GM19468 (cell line): ENCODE data around the gene OTOG.

Experiments used
- ATAC-seq: cut with Tn5 transposase; IDR thresholded peaks from one replicate; pipeline ENCODE4 v1.9.1; 2021; ENCODE audit warnings: mild to moderate bottlenecking, moderate library complexity, moderate number of reproducible peaks; ENCODE audit not compliant: unreplicated experiment; ENCODE audit errors: extremely low read depth

OTOG gene

DNA sequence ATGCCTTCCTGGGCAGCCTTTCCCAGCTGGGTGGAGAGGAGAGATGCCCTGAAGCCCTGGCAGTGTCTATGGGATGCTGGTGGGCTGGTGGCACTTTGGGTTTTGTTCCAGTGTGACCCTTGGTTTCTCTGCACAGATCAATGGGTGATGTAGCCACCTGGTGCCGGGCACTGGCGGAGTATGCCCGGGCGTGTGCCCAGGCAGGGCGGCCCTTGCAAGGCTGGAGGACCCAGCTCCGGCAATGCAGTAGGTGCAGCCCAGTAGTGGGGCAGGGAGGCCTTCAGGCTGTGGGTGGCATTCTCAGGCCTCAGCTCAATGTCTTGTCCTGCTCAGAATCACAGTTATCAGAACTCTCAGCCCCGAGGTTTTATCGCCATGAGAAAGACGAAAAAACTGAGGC is 11.9 kb downstream of the OTOG start:
- ATAC-seq, result no peak

- no peak for ATAC-seq
Observed at GRCh38 chr11:17559341-17560087, 12.5 kb downstream of the OTOG start.

- ATAC-seq, result no peak
Observed at GRCh38 chr11:17560281-17561110, 13.4 kb downstream of the OTOG start.

- ATAC-seq, result no peak
Observed at GRCh38 chr11:17561111-17561415, 14.0 kb downstream of the OTOG start.

- ATAC-seq, result no peak
Observed at GRCh38 chr11:17561526-17561925, 14.5 kb downstream of the OTOG start.

DNA sequence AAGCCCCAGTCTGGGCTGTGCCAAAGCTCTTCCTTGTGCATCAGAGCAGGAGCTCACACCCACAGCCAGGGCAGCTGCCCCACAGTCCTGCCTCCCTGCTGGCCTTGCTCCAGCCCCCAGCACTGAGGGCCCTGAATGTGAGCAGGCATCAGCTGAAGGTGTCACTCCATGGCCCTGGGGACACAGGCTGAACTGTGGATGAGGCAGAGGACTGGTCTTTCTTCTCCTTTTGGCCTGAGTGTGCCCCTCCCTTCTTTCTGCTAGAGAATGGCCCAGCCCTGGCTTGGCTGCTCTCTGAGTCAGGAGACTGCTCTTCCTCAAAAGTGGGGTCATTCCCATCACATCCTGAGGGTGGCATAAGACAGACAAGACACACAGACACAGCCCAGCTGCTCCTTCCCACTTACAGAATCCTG is 16.2 kb downstream of the OTOG start:
- ATAC-seq, result no peak

GRCh38 chr11:17563961-17564686 is 17.1 kb downstream of the OTOG start:
- no peak for ATAC-seq

GRCh38 chr11:17564687-17565042 is 17.6 kb downstream of the OTOG start:
- no peak for ATAC-seq

DNA sequence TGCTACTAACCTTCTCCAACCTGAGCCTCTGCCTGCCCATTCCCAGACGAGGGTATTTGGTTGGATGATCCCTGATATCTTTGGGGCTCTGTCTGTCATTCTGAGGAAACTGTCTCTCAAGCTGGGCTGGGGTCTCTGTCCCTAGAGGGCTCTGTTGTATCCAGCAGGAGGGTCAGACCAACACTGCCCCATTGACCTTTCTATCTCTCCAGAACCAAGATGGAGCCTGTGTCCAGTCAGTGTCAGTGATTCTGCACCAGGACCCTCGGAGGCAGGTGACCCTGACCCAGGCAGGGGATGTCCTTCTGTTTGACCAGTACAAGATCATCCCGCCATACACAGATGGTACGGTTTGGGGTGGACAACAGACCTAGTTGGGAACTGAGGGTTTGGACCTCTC is 21.9 kb downstream of the OTOG start:
- ATAC-seq, result no peak

- no peak for ATAC-seq
Observed at GRCh38 chr11:17570034-17570433, 23.0 kb downstream of the OTOG start.

- no peak for ATAC-seq
Observed at GRCh38 chr11:17571431-17572358, 24.6 kb downstream of the OTOG start.

DNA sequence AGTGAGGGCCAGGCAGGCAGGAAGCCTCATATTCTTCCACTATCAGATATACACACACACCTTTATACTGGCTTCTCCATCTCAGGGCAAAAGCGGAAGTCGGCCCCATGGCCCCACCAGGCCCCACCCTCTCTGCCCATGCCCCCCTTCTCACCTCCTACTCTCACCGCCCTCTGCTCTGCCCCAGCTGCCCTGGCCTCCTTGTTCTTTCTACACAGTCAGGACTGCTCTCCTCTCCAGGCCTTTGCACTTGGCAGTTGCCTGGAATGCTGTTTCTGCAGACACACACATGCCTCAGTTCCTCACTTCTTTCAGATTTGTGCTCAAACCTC is 25.3 kb downstream of the OTOG start:
- ATAC-seq, result no peak

- no peak for ATAC-seq
Observed at GRCh38 chr11:17572791-17573460, 25.9 kb downstream of the OTOG start.

DNA sequence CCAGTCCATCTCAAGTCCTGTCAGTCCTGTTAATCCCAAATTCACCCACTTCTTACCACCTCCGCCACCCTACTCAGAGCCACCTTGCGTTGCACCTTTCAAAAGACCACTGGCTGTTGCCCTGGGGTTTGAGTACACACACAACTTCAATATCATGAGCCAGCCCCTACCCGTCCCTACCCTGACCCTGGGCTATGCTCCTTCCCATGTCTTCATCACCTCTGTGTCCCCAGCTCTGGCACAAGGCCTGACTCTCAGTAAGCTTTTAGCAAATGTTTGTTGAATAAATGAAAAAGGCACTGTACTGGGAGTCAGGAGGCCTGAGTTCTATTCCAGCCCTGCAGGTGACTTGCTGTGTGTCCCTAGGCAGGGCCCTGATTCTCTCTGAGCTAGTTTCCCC is 26.5 kb downstream of the OTOG start:
- ATAC-seq, result no peak

DNA sequence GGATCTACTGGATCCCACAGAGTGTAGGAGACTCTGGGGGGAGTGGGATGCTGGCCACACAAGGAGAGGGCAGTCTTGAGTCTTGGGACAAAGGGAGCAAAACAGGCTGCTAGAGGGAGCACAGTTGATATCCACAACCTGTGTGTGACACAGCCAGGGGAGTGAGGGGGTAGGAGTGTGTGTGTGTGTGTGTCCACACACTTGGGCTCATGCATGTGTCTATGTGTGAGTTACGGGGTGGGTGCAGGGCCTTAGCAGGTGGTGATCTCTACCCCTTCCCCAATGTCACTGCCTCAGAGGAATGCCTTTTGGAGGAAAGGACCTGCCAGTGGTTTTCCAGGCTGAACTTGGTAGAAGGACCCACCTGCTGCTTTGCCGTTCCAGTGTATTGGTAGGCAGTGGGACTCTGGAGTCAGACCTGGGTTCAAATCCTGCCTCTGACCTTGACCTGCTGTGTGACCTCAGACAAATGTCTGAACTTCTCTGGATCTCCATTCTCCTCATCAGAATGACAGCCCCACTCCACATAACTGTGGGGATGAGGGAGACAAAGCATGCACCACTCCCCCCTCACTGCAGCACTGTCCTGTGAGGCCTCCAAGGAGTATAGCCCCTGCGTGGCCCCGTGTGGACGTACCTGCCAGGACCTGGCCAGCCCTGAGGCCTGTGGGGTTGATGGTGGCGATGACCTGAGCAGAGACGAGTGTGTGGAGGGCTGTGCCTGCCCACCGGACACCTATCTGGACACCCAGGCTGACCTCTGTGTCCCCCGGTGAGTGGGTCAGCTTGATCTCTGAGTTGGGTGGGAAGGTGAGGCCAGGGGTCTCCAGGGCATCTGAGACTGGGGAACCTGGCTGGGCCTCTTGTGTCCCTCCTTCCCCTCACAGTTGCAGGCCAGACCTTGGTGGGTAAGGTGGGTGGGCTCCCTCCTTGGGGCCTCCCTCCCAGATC is 27.4 kb downstream of the OTOG start:
- no peak for ATAC-seq

DNA sequence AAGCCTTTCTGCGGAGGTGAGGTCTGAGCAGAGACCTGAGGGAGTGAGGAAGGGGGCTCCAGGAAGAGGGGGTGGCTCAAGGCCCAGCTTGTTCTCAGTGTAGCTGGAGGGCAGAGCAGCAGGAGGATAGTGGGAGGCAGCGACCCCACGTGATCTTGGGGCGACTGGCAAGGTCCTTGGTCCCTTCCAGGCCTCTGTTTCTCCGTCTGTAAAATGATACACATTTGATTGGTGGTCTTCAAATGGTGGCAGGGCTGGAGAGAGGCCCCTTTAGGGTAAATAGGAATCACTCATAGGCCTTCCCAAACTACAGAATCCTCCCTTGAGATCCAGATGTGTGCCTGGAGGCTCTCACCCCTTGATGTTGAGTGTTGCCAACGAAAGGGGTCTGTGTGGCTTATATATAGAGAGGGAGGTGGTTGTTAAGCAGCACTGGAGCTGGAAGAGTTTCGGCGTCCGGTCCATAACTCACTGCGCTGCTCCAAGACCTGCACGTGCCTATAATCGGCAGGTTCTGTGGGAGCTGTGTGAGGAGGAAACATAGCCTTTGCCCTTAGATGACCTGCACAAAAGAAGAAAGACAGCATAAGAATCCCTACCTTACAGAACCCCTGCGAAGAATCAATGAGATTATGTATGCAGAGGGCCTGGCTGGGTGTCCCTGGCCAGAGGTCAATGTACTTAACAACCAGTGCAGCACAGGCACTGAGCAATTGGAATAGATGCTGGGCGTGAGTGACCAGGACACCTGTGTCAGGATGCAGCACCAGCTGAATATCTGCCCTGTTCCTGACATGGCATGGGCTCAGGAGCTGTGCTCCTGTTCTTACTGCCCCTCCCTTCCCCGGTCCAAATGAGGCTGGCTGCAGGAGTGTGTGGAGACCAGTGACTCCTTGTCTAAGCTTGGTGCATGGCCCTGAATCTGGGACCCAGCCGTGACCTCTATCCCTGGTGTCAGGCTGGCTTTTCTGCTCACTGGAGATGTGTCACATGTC is 28.7 kb downstream of the OTOG start:
- ATAC-seq, result no peak

DNA sequence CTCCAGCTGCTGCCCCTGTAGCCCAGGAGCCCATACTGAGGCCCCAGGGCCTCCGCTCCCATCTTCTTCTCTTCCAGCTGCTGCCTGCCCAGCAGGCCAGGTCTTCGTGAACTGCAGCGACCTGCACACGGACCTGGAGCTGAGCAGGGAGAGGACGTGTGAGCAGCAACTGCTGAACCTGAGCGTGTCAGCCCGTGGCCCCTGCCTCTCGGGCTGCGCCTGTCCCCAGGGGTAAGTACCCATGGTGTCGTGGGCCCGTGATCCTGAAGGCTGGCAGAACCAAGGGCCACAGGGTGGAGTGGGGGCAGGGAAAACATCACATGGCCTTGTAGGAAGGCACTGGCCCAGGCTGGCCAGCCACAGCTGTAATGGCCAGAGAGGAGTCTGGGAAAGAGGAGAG is 31.2 kb downstream of the OTOG start:
- no peak for ATAC-seq

DNA sequence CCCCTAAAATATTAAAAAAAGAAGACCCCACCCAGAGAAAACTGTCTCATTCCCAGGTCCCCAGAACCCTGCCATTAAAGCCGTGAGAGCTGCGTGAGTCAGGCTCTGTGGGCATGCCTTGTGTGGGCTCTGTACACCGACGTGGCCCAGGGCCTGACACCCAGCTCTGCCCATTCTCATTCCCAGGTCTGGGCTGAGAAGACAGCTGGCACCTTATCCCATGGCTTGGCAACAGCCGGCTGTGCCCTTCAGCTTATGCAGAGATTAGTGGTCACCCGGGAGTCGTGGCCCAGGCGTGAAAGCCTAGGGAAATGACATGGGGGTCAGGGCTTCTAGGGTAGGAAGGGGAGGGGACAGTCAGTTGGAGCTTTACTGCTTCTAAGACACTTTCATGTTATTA is 31.9 kb downstream of the OTOG start:
- no peak for ATAC-seq
